Peyer's patch (tissue), 4 donors: Measurements from ENCODE around the gene CFDP1. TPM values are rescaled to one million over a fixed set of nuclear protein-coding genes. Genes with fewer than 3 reads are reported as not detected.

ENCODE experiments used
- DNase-seq, 3 donors: peaks; one replicate each; pipeline ENCODE4 v3.0.0-alpha.2; 2017 to 2019
- H3K27ac ChIP-seq, 4 donors: fragments of 200-600 bp; sonication (generic); one replicate each; pipeline ENCODE4 v1.5.1; 2016 to 2019
- H3K27me3 ChIP-seq, 2 donors: fragments of 200-600 bp; sonication (generic); one replicate each; pipeline ENCODE4 v1.5.1; 2019
- H3K36me3 ChIP-seq, 3 donors: fragments of 200-600 bp; sonication (generic); one replicate each; pipeline ENCODE4 v1.5.1; 2016 to 2019
- H3K4me1 ChIP-seq, 4 donors: fragments of 200-600 bp; sonication (generic); one replicate each; pipeline ENCODE4 v1.5.1; 2016 to 2019
- H3K4me3 ChIP-seq, 4 donors: fragments of 200-600 bp; sonication (generic); 1 replicate in 3 of 4; 2 replicates in 1 of 4; pipeline ENCODE4 v1.5.1; 2016 to 2019; ENCODE audit warnings: mild to moderate bottlenecking in 1 of 4
- H3K9me3 ChIP-seq, 4 donors: fragments of 200-600 bp; sonication (generic); one replicate each; pipeline ENCODE4 v1.5.1; 2016 to 2019; ENCODE audit warnings: mild to moderate bottlenecking in 1 of 4
- POLR2A ChIP-seq, 2 donors: fragments of 450-650 bp; IDR thresholded peaks; one replicate each; pipeline ENCODE4 v1.5.1; 2017; ENCODE audit warnings: antibody characterized with exemption in 2 of 2, mild to moderate bottlenecking in 2 of 2, moderate library complexity in 2 of 2
- total RNA-seq, 4 donors: library from RNA; depleted of rRNA; stranded (reverse); fragments of >200 nt; gene quantifications; one replicate each; pipeline ENCODE4 v1.1.0, GENCODE V29; 2016
- TF ChIP-seq, protein P1 (sequence below), 6 experiments: fragments of 450-650 bp in 4 of 6; fragments of 200-600 bp in 2 of 6; sonication (generic) in 1 of 6; IDR thresholded peaks; one replicate each; pipeline ENCODE4 v1.5.1; 2017 to 2019; ENCODE audit warnings: antibody characterized with exemption in 6 of 6, mild to moderate bottlenecking in 3 of 6, moderate library complexity in 1 of 6

Gene CFDP1
- total RNA-seq, 4 donors from 2014 or later, result 125 to 205 (median 156) TPM

DNA sequence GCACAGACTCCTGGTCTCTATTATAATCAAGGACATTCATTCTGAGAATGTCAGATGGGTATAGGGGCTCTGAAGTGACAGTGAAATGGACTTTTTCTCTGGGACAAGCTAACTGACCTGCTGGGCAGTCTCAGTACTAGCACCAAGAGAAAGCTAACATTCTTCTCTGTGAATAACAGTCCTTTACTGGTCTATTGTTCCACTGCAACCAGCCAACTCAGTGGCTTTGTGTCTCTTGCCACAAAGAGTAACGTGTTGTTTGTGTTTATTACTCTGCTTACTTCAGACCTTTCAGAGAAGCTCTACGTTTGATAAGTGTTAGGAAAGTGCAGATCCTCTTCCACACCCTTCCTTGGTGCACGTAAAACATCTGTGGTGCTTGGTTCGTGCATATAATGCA, 120.4 kb downstream of the CFDP1 start:
- H3K4me3 ChIP-seq, result no peak overlapping the region
- H3K27me3 ChIP-seq, result no peaks in the 10 kb centered on the region
- no peak for DNase-seq
- no peaks in the 10 kb centered on the region for H3K9me3 ChIP-seq
- H3K4me1 ChIP-seq, result no peaks in the 10 kb centered on the region
- H3K27ac ChIP-seq, result no peak overlapping the region
- TF ChIP-seq, protein P1, sequence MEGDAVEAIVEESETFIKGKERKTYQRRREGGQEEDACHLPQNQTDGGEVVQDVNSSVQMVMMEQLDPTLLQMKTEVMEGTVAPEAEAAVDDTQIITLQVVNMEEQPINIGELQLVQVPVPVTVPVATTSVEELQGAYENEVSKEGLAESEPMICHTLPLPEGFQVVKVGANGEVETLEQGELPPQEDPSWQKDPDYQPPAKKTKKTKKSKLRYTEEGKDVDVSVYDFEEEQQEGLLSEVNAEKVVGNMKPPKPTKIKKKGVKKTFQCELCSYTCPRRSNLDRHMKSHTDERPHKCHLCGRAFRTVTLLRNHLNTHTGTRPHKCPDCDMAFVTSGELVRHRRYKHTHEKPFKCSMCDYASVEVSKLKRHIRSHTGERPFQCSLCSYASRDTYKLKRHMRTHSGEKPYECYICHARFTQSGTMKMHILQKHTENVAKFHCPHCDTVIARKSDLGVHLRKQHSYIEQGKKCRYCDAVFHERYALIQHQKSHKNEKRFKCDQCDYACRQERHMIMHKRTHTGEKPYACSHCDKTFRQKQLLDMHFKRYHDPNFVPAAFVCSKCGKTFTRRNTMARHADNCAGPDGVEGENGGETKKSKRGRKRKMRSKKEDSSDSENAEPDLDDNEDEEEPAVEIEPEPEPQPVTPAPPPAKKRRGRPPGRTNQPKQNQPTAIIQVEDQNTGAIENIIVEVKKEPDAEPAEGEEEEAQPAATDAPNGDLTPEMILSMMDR (IDR thresholded peaks at IDR 0.05), result no peak
- no peak for TF ChIP-seq POLR2A (IDR thresholded peaks at IDR 0.05)
- no peaks in the 10 kb centered on the region for H3K36me3 ChIP-seq

DNA sequence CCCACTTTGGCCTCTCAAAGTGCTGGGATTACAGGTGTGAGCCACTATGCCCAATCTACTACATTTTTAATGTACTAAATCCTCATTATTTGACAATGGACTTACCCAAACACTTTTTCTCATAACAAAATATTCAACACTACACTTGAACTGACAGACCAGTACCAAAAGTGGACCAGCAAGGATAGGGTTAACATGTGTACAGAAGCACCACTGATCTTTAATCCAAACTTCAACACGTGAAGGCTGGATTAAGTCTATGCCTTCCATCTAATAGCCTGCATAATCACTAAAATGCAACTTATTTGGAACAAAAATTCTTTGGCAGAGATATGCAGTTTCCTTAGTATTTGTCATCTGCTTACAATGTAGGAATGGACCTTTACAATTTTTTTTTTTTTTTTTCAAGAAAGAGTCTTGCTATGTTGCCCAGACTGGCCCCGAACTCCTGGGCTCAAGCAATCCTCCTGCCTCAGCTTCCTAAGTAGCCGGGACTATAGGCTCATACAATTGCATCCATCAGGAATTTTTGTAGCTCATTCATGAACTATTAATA, 121.8 kb downstream of the CFDP1 start:
- TF ChIP-seq, protein P1 (IDR thresholded peaks at IDR 0.05), result no peak
- TF ChIP-seq POLR2A (IDR thresholded peaks at IDR 0.05), result no peak

DNA sequence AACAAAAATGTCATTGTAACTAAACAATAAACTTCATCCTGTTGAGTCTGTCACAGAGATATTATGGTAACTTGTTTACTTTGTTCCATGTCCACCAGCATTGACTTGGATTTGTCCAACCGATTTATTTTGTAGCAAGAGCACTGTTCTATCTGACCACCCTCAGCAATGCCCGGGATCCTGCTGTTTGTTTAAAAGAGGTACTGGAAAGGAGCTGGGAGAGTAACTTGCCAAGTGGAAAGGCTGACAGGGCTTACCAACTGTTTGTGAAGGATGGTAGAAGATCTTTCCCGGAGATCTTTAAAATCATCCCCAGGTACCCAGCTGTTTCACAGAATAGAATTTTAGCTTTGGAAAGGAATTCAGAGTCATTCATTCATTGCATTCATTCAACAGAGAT, 122.8 kb downstream of the CFDP1 start:
- TF ChIP-seq POLR2A (IDR thresholded peaks at IDR 0.05), result no peak
- TF ChIP-seq, protein P1 (IDR thresholded peaks at IDR 0.05), result no peak
- Histone ChIP-seq H3K4me1 (peaks cover 0 to 17% (median 0%) of the 10 kb centered on the region in 4 donors), H3K9me3 (no peaks in the 10 kb centered on the region), H3K4me3 (no peak overlapping the region), H3K36me3 (no peaks in the 10 kb centered on the region), H3K27me3 (no peaks in the 10 kb centered on the region), H3K27ac (peak overlapping the region in 3 of 4 donors; percentile 18 to 83 (median 72))
- DNase-seq, result no peak

More for the DNA sequence above, 121.8 kb downstream of the CFDP1 start:
- Histone ChIP-seq H3K27ac (no peak overlapping the region), H3K36me3 (no peaks in the 10 kb centered on the region), H3K27me3 (no peaks in the 10 kb centered on the region), H3K9me3 (no peaks in the 10 kb centered on the region), H3K4me3 (no peak overlapping the region), H3K4me1 (peaks cover 0 to 10% (median 0%) of the 10 kb centered on the region in 4 donors)
- DNase-seq, result no peak

DNA sequence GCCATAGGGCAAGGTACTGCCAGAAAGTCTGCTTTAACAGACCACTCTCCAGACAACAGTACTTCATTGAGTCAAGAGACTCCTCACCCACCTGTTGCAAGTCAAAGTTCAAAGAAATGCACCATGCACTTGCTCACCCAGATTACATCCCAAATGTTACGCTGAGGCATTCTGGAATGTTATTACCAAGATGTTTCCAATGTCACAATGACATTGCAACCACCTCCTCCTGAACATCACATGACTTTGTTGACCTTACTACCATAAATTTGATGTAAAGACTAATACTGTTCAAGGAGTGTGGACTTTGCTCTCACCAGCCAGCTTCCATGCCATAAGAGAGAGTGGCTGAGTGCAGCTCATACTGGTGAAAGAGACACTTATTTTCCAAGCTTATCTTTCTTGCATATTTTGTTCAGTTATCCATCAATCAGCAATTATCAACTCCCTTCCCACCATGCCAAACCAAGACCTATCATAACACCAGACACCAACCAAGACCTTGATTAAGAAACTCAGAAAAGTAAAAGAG, 123.3 kb downstream of the CFDP1 start:
- H3K27me3 ChIP-seq, result no peaks in the 10 kb centered on the region
- no peak overlapping the region for H3K4me3 ChIP-seq
- TF ChIP-seq, protein P1 (IDR thresholded peaks at IDR 0.05), result no peak
- peak in 1 of 2 donors; percentile 44 for TF ChIP-seq POLR2A (IDR thresholded peaks at IDR 0.05)
- no peaks in the 10 kb centered on the region for H3K9me3 ChIP-seq
- peaks cover 0 to 22% (median 0%) of the 10 kb centered on the region in 4 donors for H3K4me1 ChIP-seq
- peak overlapping the region in 3 of 4 donors; percentile 30 to 83 (median 72) for H3K27ac ChIP-seq
- no peaks in the 10 kb centered on the region for H3K36me3 ChIP-seq
- peak in 1 of 3 donors; percentile 79 for DNase-seq

DNA sequence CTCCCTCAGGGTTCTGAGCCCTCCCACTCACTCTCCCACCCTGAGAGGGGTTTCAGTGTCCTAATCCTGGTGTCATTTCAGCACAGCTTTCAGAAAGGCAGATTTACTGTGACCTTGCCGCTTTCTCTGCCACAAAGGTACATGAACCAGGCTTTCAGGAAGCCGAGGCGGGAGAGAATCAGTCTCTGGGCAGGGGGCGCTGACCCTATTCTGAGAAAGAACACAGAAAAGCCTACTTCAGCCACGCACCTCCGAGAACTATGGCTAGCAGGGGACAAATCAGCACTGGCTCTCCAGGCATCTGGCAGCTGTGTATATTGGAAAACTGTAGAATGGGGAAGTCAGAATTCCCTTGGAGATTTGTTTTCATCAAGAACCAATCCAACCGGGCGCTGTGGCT, 124.1 kb downstream of the CFDP1 start:
- Histone ChIP-seq H3K27ac (peak overlapping the region in 3 of 4 donors; percentile 30 to 83 (median 72)), H3K36me3 (peaks cover 0 to under 1% (median 0%) of the 10 kb centered on the region in 3 donors), H3K4me1 (peaks cover 0 to 30% (median 0%) of the 10 kb centered on the region in 4 donors), H3K9me3 (no peaks in the 10 kb centered on the region), H3K4me3 (no peak overlapping the region), H3K27me3 (no peaks in the 10 kb centered on the region)
- DNase-seq, result no peak
- TF ChIP-seq, protein P1 (IDR thresholded peaks at IDR 0.05), result no peak
- no peak for TF ChIP-seq POLR2A (IDR thresholded peaks at IDR 0.05)
